Activated CD4-positive, alpha-beta memory T cell treated with anti-CD3 and anti-CD28 coated beads for 36 hours (primary cell): Measurements from ENCODE around the gene HDAC8. TPM values are rescaled to one million over a fixed set of nuclear protein-coding genes. Genes with fewer than 3 reads are reported as not detected.
"Not testable (repeated sequence)": the region's sequence is repeated elsewhere in the genome, so short reads cannot be mapped to it uniquely, and the experiment has no call there.

Source experiments
- CTCF ChIA-PET: fragments of 350-600 bp; sonication (Branson Sonifier 250); formaldehyde crosslinking; loops from one replicate; lab custom pipeline; 2021; ENCODE audit warnings: antibody characterized with exemption, inconsistent platforms; lab: Charles Lee
- POLR2A ChIA-PET: fragments of 350-600 bp; sonication (Branson Sonifier 250); formaldehyde crosslinking; loops from one replicate; lab custom pipeline; 2021; ENCODE audit warnings: antibody characterized with exemption; lab: Charles Lee
- DNase-seq: peaks from one replicate; pipeline ENCODE4 v3.0.0-alpha.2; 2020
- H3K27ac Mint-ChIP-seq: one replicate; pipeline ENCODE4 v1.8.0; 2021; ENCODE audit warnings: mixed read lengths
- H3K27me3 Mint-ChIP-seq: one replicate; pipeline ENCODE4 v1.8.0; 2021; ENCODE audit warnings: mixed read lengths
- H3K36me3 Mint-ChIP-seq: one replicate; pipeline ENCODE4 v1.8.0; 2021; ENCODE audit warnings: mixed read lengths
- H3K4me1 Mint-ChIP-seq: one replicate; pipeline ENCODE4 v1.8.0; 2021; ENCODE audit warnings: low read depth, mixed read lengths
- H3K4me3 Mint-ChIP-seq: one replicate; pipeline ENCODE4 v1.8.0; 2021; ENCODE audit warnings: mild to moderate bottlenecking, mixed read lengths
- H3K9me3 Mint-ChIP-seq: one replicate; pipeline ENCODE4 v1.8.0; 2021; ENCODE audit warnings: mixed read lengths
- intact Hi-C: fragments of 100-400 bp; cut with micrococcal nuclease; formaldehyde crosslinking; loops from one replicate; pipeline ENCODE4 v1.15.1; 2023
- total RNA-seq, 2 experiments: library from RNA; stranded (reverse); gene quantifications; one replicate each; pipeline ENCODE4 v1.2.3, GENCODE V29; 2021

HDAC8 gene
- total RNA-seq, 2 experiments from 2014 or later: 17.9 to 19.7 TPM

DNA sequence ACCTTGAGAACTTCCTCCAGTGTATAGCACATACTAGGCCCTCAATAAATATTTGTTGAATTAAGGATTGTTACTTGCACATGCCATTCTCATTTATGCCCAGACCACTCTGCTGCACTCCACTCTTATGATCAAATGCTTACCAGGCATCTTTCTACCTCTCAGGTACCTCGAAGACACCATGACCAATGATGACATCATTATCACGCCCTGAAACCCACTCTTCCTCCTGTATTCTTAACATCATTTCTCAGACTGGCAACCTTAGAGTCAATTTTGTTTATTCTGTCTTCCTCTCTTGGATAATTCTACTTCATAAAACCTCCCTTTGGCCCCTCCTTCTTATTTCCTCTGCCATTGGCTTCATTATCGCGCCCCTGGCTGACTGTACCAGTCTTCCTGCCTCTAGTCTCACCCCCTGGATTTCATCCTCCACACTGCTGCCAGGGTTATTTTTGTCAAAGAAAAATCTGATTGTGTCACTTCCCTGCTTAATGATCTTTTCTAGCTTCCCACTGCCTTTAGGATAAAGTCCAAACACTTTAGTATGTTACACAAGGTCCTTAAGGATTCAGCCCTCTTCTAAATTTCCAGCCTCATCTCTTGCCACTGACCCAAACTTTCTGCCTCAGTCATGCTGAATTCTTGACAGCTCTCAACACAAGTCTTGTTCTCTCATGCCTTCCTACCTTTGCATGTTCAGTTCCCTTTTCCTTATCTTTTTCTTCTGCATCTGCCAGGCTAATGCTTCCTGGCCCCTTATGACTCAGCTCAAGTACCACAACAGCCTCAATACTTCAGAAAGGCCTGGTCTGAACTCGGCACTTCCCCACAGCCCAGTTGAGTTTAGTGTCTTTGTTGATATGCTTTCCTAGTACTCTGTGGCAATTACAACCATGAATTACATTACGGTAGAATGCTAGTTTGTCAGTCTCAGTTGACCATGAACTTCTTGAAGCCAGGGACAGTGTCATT lies 45.8 kb downstream of the HDAC8 start:
- no peak overlapping the region for H3K27ac Mint-ChIP-seq
- ChIA-PET CTCF (interaction anchor here (0.7 kb wide), 1 partner anchor 41 kb away, joined by 3 read pairs; no protein-coding TSS in a partner anchor), POLR2A (no interaction called here)
- H3K4me1 Mint-ChIP-seq: peaks cover 7% of the 10 kb centered on the region
- intact Hi-C loops: no loop called here
- DNase-seq: no peak
- no peak overlapping the region for H3K4me3 Mint-ChIP-seq
- H3K36me3 Mint-ChIP-seq: peaks cover 10% of the 10 kb centered on the region
- no peaks in the 10 kb centered on the region for H3K27me3 Mint-ChIP-seq
- no peaks in the 10 kb centered on the region for H3K9me3 Mint-ChIP-seq

GRCh38 chrX:72498782-72499181 lies 73.9 kb downstream of the HDAC8 start:
- ChIA-PET CTCF (no interaction called here), POLR2A (no interaction called here)
- no peaks in the 10 kb centered on the region for H3K27me3 Mint-ChIP-seq
- intact Hi-C loops: no loop called here
- H3K9me3 Mint-ChIP-seq: peaks cover 11% of the 10 kb centered on the region
- H3K4me3 Mint-ChIP-seq: no peak overlapping the region
- no peak overlapping the region for H3K27ac Mint-ChIP-seq
- peaks cover 20% of the 10 kb centered on the region for H3K36me3 Mint-ChIP-seq
- no peak for DNase-seq
- H3K4me1 Mint-ChIP-seq: no peaks in the 10 kb centered on the region

- DNase-seq: no peak
- intact Hi-C loops: no loop called here
- Mint-ChIP-seq H3K9me3 (peaks cover 7% of the 10 kb centered on the region), H3K4me3 (no peak overlapping the region), H3K27ac (no peak overlapping the region), H3K27me3 (no peaks in the 10 kb centered on the region), H3K4me1 (no peaks in the 10 kb centered on the region), H3K36me3 (peaks cover 31% of the 10 kb centered on the region)
- ChIA-PET POLR2A (no interaction called here), CTCF (no interaction called here)
Observed at GRCh38 chrX:72495046-72495445, 77.6 kb downstream of the HDAC8 start.

DNA sequence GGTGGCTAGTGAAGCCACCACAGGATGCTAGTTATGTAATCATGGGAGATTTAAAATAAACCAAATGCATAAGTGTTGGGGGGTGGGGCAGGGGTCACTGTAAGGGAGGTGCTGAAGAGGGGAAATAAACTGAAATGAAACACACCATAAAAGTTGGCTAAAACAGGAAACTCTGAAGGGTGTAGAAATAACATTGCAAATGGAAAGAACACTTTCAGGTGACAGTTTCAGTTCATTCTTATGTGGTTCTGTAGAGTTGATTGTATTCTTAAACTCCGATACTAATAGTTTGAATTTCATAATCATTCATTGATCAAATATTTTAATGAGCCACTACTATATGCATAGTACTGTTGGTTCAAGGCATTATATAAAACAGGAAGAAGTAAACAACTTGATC lies 80.1 kb downstream of the HDAC8 start:
- Mint-ChIP-seq H3K4me1 (no peaks in the 10 kb centered on the region), H3K27me3 (no peaks in the 10 kb centered on the region), H3K36me3 (peaks cover 36% of the 10 kb centered on the region), H3K4me3 (no peak overlapping the region), H3K27ac (no peak overlapping the region), H3K9me3 (peaks cover 2% of the 10 kb centered on the region)
- ChIA-PET CTCF (no interaction called here), POLR2A (no interaction called here)
- no peak for DNase-seq
- intact Hi-C loops: no loop called here

DNA sequence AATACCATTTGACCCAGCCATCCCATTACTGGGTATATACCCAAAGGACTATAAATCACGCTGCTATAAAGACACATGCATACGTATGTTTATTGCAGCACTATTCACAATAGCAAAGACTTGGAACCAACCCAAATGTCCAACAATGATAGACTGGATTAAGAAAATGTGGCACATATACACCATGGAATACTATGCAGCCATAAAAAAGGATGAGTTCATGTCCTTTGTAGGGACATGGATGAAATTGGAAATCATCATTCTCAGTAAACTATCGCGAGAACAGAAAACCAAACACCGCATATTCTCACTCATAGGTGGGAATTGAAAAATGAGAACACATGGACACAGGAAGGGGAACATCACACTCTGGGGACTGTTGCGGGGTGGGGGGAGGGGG lies 82.4 kb downstream of the HDAC8 start:
- intact Hi-C loops, H3K27me3 Mint-ChIP-seq, H3K9me3 Mint-ChIP-seq, H3K27ac Mint-ChIP-seq, POLR2A ChIA-PET, CTCF ChIA-PET, H3K4me1 Mint-ChIP-seq, H3K4me3 Mint-ChIP-seq, DNase-seq: not testable (repeated sequence)
- peaks cover 41% of the 10 kb centered on the region for H3K36me3 Mint-ChIP-seq

GRCh38 chrX:72487661-72488060 lies 85.0 kb downstream of the HDAC8 start:
- intact Hi-C loops: no loop called here
- H3K9me3 Mint-ChIP-seq: peaks cover 2% of the 10 kb centered on the region
- no peaks in the 10 kb centered on the region for H3K27me3 Mint-ChIP-seq
- H3K4me1 Mint-ChIP-seq: no peaks in the 10 kb centered on the region
- ChIA-PET CTCF (no interaction called here), POLR2A (interaction anchor here (0.7 kb wide), 1 partner anchor 75 kb away, joined by 3 read pairs; no protein-coding TSS in a partner anchor)
- H3K36me3 Mint-ChIP-seq: peaks cover 33% of the 10 kb centered on the region
- no peak for DNase-seq
- H3K4me3 Mint-ChIP-seq: no peak overlapping the region
- no peak overlapping the region for H3K27ac Mint-ChIP-seq

DNA sequence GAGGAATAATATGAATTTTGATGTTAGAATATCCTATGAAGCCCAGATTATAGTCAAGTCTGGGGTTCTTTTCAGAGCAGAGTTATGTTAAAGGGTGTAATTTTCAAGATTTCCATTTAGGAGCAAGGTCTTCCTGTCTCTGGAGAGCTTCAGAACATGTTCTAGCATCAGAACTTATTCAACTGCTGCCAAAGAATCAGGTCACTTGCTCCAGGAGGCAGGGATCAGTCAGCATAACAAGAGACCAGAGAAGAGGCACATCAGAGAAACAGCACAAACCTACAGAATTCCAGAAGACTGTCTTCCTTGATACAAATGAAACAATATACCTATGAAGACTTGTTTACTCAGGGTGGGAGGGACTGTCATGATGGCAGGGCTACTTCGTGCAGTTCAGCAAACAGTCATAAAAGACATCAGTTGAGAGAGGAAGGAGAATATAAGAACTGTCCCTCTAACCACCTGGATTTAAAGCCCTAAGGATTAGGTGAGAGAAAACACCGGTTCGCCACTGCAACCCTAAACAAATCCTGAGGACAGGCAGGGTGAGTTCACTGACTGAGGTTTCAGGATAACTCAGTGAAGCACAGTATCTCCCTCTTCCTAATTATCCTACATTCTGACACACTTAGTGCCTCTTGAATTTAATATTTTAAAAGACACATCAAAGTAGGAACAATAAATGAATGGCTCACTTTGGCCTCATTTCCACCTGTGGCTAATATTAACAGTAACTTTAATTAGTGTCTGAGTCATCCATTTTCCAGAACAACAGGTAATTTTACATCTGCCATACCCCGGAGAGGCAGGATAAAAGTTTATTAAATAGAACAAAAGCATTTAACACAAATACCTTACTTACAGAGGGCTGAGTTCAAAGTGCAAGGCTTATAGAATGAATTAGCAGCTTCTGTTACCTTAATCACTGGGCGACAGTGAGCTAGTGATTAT lies 93.0 kb downstream of the HDAC8 start:
- no peak overlapping the region for H3K27ac Mint-ChIP-seq
- CTCF ChIA-PET: no interaction called here
- POLR2A ChIA-PET: no interaction called here

GRCh38 chrX:72478853-72479252 lies 93.8 kb downstream of the HDAC8 start:
- H3K27me3 Mint-ChIP-seq: no peaks in the 10 kb centered on the region
- CTCF ChIA-PET: no interaction called here
- H3K4me3 Mint-ChIP-seq: no peak overlapping the region
- H3K27ac Mint-ChIP-seq: no peak overlapping the region
- DNase-seq: no peak
- H3K9me3 Mint-ChIP-seq: no peaks in the 10 kb centered on the region
- H3K36me3 Mint-ChIP-seq: peaks cover 9% of the 10 kb centered on the region
- intact Hi-C loops: no loop called here
- POLR2A ChIA-PET: no interaction called here
- H3K4me1 Mint-ChIP-seq: no peaks in the 10 kb centered on the region

More for the DNA sequence above, 93.0 kb downstream of the HDAC8 start:
- Mint-ChIP-seq H3K4me3 (no peak overlapping the region), H3K9me3 (no peaks in the 10 kb centered on the region), H3K4me1 (no peaks in the 10 kb centered on the region), H3K36me3 (peaks cover 11% of the 10 kb centered on the region), H3K27me3 (no peaks in the 10 kb centered on the region)
- DNase-seq: no peak
- intact Hi-C loops: no loop called here

DNA sequence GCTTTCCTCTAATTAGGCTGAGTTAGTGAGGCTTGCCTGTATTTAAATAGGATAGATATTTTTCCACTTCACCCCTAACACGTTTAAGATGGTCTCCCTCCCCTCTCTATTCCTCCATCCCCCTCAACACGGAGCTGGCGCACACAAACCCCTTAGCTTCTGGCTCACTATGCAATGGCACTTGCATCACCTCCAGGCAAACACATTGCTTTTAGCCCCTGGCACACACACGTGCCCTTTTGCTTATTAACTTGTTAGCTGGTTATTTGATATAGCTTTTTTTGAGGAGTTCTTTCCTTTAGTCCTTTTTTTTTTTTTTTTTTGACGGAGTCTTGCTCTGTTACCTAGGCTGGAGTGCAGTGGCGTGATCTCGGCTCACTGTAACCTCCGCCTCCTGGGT lies 94.3 kb downstream of the HDAC8 start:
- POLR2A ChIA-PET: no interaction called here
- H3K4me1 Mint-ChIP-seq: no peaks in the 10 kb centered on the region
- no peak overlapping the region for H3K4me3 Mint-ChIP-seq
- intact Hi-C loops: no loop called here
- CTCF ChIA-PET: no interaction called here
- no peak for DNase-seq
- peaks cover 8% of the 10 kb centered on the region for H3K36me3 Mint-ChIP-seq
- no peak overlapping the region for H3K27ac Mint-ChIP-seq
- no peaks in the 10 kb centered on the region for H3K27me3 Mint-ChIP-seq
- H3K9me3 Mint-ChIP-seq: no peaks in the 10 kb centered on the region

DNA sequence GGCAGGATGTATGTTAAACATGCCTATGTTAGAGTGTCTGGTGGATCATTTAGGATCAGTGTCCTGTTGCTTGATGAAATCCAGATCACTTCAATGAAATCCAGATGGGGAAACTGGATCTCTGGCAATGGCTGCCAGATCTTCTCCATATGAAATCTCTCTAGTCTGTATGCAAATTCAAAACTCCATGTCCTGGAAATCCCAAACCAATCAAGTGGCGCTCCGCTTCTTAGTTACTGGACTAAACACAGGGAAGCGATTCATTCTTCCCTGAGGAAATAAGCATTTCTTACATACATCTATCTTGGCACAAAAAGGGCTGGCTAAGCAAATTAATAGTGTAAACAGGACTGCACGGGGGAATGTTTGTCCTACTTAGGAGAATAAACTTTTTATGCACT lies 94.9 kb downstream of the HDAC8 start:
- intact Hi-C loops: no loop called here
- CTCF ChIA-PET: no interaction called here
- Mint-ChIP-seq H3K4me3 (no peak overlapping the region), H3K27ac (no peak overlapping the region), H3K27me3 (no peaks in the 10 kb centered on the region), H3K9me3 (no peaks in the 10 kb centered on the region), H3K36me3 (peaks cover 8% of the 10 kb centered on the region), H3K4me1 (no peaks in the 10 kb centered on the region)
- POLR2A ChIA-PET: no interaction called here
- no peak for DNase-seq

DNA sequence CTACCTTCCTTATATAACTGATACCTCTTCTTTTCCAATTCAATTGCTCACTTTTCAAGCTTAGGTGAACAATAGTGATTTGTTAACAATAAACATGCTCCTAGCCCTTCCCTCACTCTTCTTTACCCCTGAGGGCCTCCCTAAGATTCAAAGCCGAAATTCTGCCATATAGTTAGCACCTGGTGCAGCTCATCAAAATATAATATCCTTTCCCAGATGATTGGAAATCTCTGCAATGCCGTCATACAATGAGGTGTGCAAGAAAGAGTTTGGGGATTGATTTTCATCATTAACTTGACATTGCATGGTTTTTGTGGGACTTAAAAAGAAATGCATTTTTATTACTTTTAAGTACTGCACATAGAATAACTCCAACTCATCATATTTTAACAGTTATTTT lies 95.3 kb downstream of the HDAC8 start:
- H3K27ac Mint-ChIP-seq: no peak overlapping the region
- CTCF ChIA-PET: no interaction called here
- POLR2A ChIA-PET: no interaction called here
- intact Hi-C loops: no loop called here
- H3K4me3 Mint-ChIP-seq: no peak overlapping the region
- H3K4me1 Mint-ChIP-seq: no peaks in the 10 kb centered on the region
- H3K27me3 Mint-ChIP-seq: no peaks in the 10 kb centered on the region
- H3K36me3 Mint-ChIP-seq: peaks cover 9% of the 10 kb centered on the region
- no peak for DNase-seq
- H3K9me3 Mint-ChIP-seq: no peaks in the 10 kb centered on the region
